ENCODE data around the gene CPT2. TPM values are rescaled to one million over a fixed set of nuclear protein-coding genes. Genes with fewer than 3 reads are reported as not detected.

CPT2 gene
- polyA plus RNA-seq, 1 of the 3 experiments (the other 2 are of a cell fraction): 18.6 TPM

- Histone ChIP-seq H3K9ac (no peak overlapping the region), H3K79me2 (ENCODE audit: insufficient read depth) (no peaks in the 10 kb centered on the region), H3K9me2 (no peaks in the 10 kb centered on the region), H3K9me3 (no peaks in the 10 kb centered on the region), H3K4me3 (ENCODE audit: low read depth in 2 of 2, low read length in 1 of 2) (no peak overlapping the region), H3K4me1 (ENCODE audit: control insufficient read depth in 1 of 2, insufficient read depth in 2 of 2, low read depth in 1 of 2, low read length in 1 of 2) (no peaks in the 10 kb centered on the region; a peak in 1 of 4 replicates), H3K36me3 (replicated peaks in 1 of 2; ENCODE audit: control insufficient read depth in 1 of 2, insufficient read depth in 2 of 2, low read length in 1 of 2) (no peaks in the 10 kb centered on the region), H3F3A (replicated peaks; ENCODE audit: insufficient read depth) (no peaks in the 10 kb centered on the region), H3K27ac (ENCODE audit: low read depth in 2 of 2, low read length in 1 of 2) (no peak overlapping the region), H3K27me3 (ENCODE audit: insufficient read depth) (no peaks in the 10 kb centered on the region), H3K4me2 (no peak overlapping the region), H2AFZ (ENCODE audit: low read depth) (no peak overlapping the region), H4K20me1 (ENCODE audit: insufficient read depth) (no peaks in the 10 kb centered on the region)
- 80% methylated on average over 1 of the region's 2 CpGs for WGBS (ENCODE audit: low lambda C conversion rate)
- ChIA-PET POLR2A (no interaction called here), CTCF (interaction anchor here (0.8 kb wide), 2 partner anchors 23 to 25 kb away, joined by 3 to 4 read pairs; no protein-coding TSS in a partner anchor)
- TF ChIP-seq GABPA (IDR thresholded peaks at IDR 0.05; ENCODE audit: low read depth) (no peak), TEAD4 (IDR thresholded peaks at IDR 0.05; ENCODE audit: borderline replicate concordance, insufficient read depth) (no peak), SMC3 (IDR thresholded peaks at IDR 0.05; ENCODE audit: low read depth, low read length) (no peak), MXI1 (IDR thresholded peaks at IDR 0.05; ENCODE audit: low read depth, low read length) (no peak), MEF2A (IDR thresholded peaks at IDR 0.05; ENCODE audit: borderline replicate concordance, low read depth) (no peak), EZH2phosphoT487 (IDR thresholded peaks at IDR 0.05; ENCODE audit: borderline replicate concordance, low read depth) (no peak), POLR2AphosphoS5 (IDR thresholded peaks at IDR 0.05; ENCODE audit: low read depth, low read length) (no peak), GATA2 (CRISPR knock-in tag; IDR thresholded peaks at IDR 0.05) (no peak), TAF1 (IDR thresholded peaks at IDR 0.05; ENCODE audit: borderline replicate concordance, low read depth, low read length) (no peak), SIN3A (IDR thresholded peaks at IDR 0.05; ENCODE audit: borderline replicate concordance, low read depth, low read length) (no peak), RFX5 (IDR thresholded peaks at IDR 0.05; ENCODE audit: low read length) (no peak), FOXM1 (IDR thresholded peaks at IDR 0.05; ENCODE audit: low read depth) (no peak), TCF12 (IDR thresholded peaks at IDR 0.05) (no peak), MAX (IDR thresholded peaks at IDR 0.05; ENCODE audit: low read depth) (no peak), EP300 (IDR thresholded peaks at IDR 0.05; ENCODE audit: borderline replicate concordance in 1 of 2, low read depth in 1 of 2, low read length in 1 of 2) (no peak), CTCF (IDR thresholded peaks at IDR 0.05) (no peak), USF1 (IDR thresholded peaks at IDR 0.05; ENCODE audit: borderline replicate concordance, low read depth) (no peak)
- TF ChIP-seq, protein P1, sequence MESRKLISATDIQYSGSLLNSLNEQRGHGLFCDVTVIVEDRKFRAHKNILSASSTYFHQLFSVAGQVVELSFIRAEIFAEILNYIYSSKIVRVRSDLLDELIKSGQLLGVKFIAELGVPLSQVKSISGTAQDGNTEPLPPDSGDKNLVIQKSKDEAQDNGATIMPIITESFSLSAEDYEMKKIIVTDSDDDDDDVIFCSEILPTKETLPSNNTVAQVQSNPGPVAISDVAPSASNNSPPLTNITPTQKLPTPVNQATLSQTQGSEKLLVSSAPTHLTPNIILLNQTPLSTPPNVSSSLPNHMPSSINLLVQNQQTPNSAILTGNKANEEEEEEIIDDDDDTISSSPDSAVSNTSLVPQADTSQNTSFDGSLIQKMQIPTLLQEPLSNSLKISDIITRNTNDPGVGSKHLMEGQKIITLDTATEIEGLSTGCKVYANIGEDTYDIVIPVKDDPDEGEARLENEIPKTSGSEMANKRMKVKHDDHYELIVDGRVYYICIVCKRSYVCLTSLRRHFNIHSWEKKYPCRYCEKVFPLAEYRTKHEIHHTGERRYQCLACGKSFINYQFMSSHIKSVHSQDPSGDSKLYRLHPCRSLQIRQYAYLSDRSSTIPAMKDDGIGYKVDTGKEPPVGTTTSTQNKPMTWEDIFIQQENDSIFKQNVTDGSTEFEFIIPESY (IDR thresholded peaks at IDR 0.05; ENCODE audit: borderline replicate concordance, low read depth): no peak
- DNase-seq: no peak
Observed at GRCh38 chr1:53160924-53161378, 35.7 kb upstream of the CPT2 start.

Data from SK-N-SH (cell line).